GM23338 (cell line): ENCODE results near the gene CEP89. TPM values are rescaled to one million over a fixed set of nuclear protein-coding genes. Genes with fewer than 3 reads are reported as not detected.
"Not testable (repeated sequence)": the region's sequence is repeated elsewhere in the genome, so short reads cannot be mapped to it uniquely, and the experiment has no call there.

Experiments
- ATAC-seq: fragments of 200-7000 bp; cut with Tn5 transposase; 3 replicates; pipeline ENCODE4 v1.9.1; 2020
- DNase-seq: peaks from one replicate; pipeline ENCODE4 v3.0.0-alpha.2; 2015; ENCODE audit warnings: low spot score
- H2AFZ ChIP-seq: fragments of 200-600 bp; sonication (generic); 2 replicates; pipeline ENCODE4 v1.8.0; 2016; ENCODE audit warnings: antibody characterized with exemption, mild to moderate bottlenecking, moderate library complexity
- H3F3A ChIP-seq: fragments of 200-600 bp; sonication (generic); replicated peaks from 2 replicates; pipeline ENCODE4 v1.8.0; 2017; ENCODE audit warnings: antibody characterized with exemption, mixed run types, low read depth
- H3K27ac ChIP-seq: fragments of 200-600 bp; sonication (generic); 2 replicates; pipeline ENCODE4 v1.6.1; 2016; ENCODE audit warnings: low read depth
- H3K27me3 ChIP-seq: fragments of 200-600 bp; sonication (generic); 2 replicates; pipeline ENCODE4 v1.8.0; 2016; ENCODE audit warnings: mild to moderate bottlenecking, mixed run types, moderate library complexity; ENCODE audit not compliant: insufficient read depth
- H3K36me3 ChIP-seq: fragments of 200-600 bp; sonication (generic); 2 replicates; pipeline ENCODE4 v1.8.0; 2016; ENCODE audit warnings: mild to moderate bottlenecking; ENCODE audit not compliant: insufficient read depth
- H3K4me1 ChIP-seq: fragments of 200-600 bp; sonication (generic); 2 replicates; pipeline ENCODE4 v1.8.0; 2016; ENCODE audit warnings: mild to moderate bottlenecking, moderate library complexity; ENCODE audit not compliant: insufficient read depth
- H3K4me2 ChIP-seq: fragments of 200-600 bp; sonication (generic); 2 replicates; pipeline ENCODE4 v1.7.1; 2017; ENCODE audit warnings: mixed run types
- H3K4me3 ChIP-seq: fragments of 200-600 bp; sonication (generic); 2 replicates; pipeline ENCODE4 v1.6.1; 2016; ENCODE audit warnings: mixed run types
- H3K79me2 ChIP-seq: fragments of 200-600 bp; sonication (generic); replicated peaks from 2 replicates; pipeline ENCODE4 v1.8.0; 2017; ENCODE audit warnings: mild to moderate bottlenecking; ENCODE audit not compliant: insufficient read depth
- H3K9me2 ChIP-seq: fragments of 200-600 bp; sonication (generic); 2 replicates; pipeline ENCODE4 v1.8.0; 2017; ENCODE audit not compliant: insufficient read depth
- H4K20me1 ChIP-seq: fragments of 200-600 bp; sonication (generic); replicated peaks from 2 replicates; pipeline ENCODE4 v1.8.0; 2017; ENCODE audit warnings: mild to moderate bottlenecking; ENCODE audit not compliant: insufficient read depth
- H3K27ac Mint-ChIP-seq: 2 replicates; pipeline ENCODE4 v1.8.0; 2020; ENCODE audit warnings: inconsistent platforms, mild to moderate bottlenecking, moderate library complexity, mixed read lengths
- H3K27me3 Mint-ChIP-seq: 3 replicates; pipeline ENCODE4 v1.8.0; 2022; ENCODE audit warnings: low read depth, mild to moderate bottlenecking, moderate library complexity, mixed read lengths, inconsistent platforms; ENCODE audit not compliant: insufficient read depth, poor library complexity
- H3K36me3 Mint-ChIP-seq: 3 replicates; pipeline ENCODE4 v1.8.0; 2021; ENCODE audit warnings: low read depth, mild to moderate bottlenecking, inconsistent platforms, moderate library complexity, mixed read lengths
- H3K4me1 Mint-ChIP-seq: 3 replicates; pipeline ENCODE4 v1.8.0; 2020; ENCODE audit warnings: mild to moderate bottlenecking, inconsistent platforms, mixed read lengths
- H3K4me3 Mint-ChIP-seq: 3 replicates; pipeline ENCODE4 v1.8.0; 2021; ENCODE audit warnings: moderate library complexity, mild to moderate bottlenecking, inconsistent platforms, mixed read lengths
- H3K9me3 Mint-ChIP-seq: 3 replicates; pipeline ENCODE4 v1.8.0; 2020; ENCODE audit warnings: moderate library complexity, mild to moderate bottlenecking, inconsistent platforms, mixed read lengths
- CREB1 ChIP-seq: fragments of 250-450 bp; sonication (Bioruptor Pico); IDR thresholded peaks from 2 replicates; pipeline ENCODE4 v1.5.0; 2020; ENCODE audit warnings: low read depth, mild to moderate bottlenecking, moderate library complexity
- CTCF ChIP-seq, 2 experiments: fragments of 200-600 bp in 1 of 2; sonication (generic) in 1 of 2; conservative IDR thresholded peaks; 2 replicates each; pipeline versions ENCODE4 v1.5.1 to v1.6.1; 2016 to 2017; ENCODE audit warnings: antibody characterized with exemption in 2 of 2, low read depth in 2 of 2, mild to moderate bottlenecking in 2 of 2, moderate library complexity in 1 of 2
- ETS1 ChIP-seq: IDR thresholded peaks from 2 replicates; pipeline ENCODE4 v1.6.1; 2016; ENCODE audit warnings: antibody characterized with exemption
- EZH2 ChIP-seq: fragments of 200-600 bp; sonication (generic); IDR thresholded peaks from one replicate; pipeline ENCODE4 v1.8.0; 2017; ENCODE audit warnings: antibody characterized with exemption, mild to moderate bottlenecking, low read depth; ENCODE audit not compliant: unreplicated experiment
- EZH2phosphoT487 ChIP-seq: fragments of 200-600 bp; sonication (generic); IDR thresholded peaks from one replicate; pipeline ENCODE4 v1.8.1; 2018; ENCODE audit warnings: antibody characterized with exemption; ENCODE audit not compliant: unreplicated experiment
- JUNB ChIP-seq: IDR thresholded peaks from one replicate; pipeline ENCODE4 v1.6.1; 2016; ENCODE audit warnings: antibody characterized with exemption; ENCODE audit not compliant: unreplicated experiment
- NANOG ChIP-seq: IDR thresholded peaks from 2 replicates; pipeline ENCODE4 v1.6.1; 2016; ENCODE audit warnings: antibody characterized with exemption, borderline replicate concordance
- POLR2AphosphoS5 ChIP-seq: IDR thresholded peaks from 2 replicates; pipeline ENCODE4 v1.6.1; 2016; ENCODE audit warnings: antibody characterized with exemption, low read depth
- STAT1 ChIP-seq: IDR thresholded peaks from one replicate; pipeline ENCODE4 v1.6.1; 2016; ENCODE audit warnings: antibody characterized with exemption; ENCODE audit not compliant: unreplicated experiment
- ZNF114 ChIP-seq: fragments of 250-450 bp; sonication (Bioruptor Pico); IDR thresholded peaks from 2 replicates; pipeline ENCODE4 v1.5.0; 2020; ENCODE audit warnings: mild to moderate bottlenecking, moderate library complexity
- ZNF331 ChIP-seq: fragments of 250-450 bp; sonication (Bioruptor Pico); IDR thresholded peaks from 2 replicates; pipeline ENCODE4 v1.5.0; 2020; ENCODE audit warnings: low read depth, mild to moderate bottlenecking, moderate library complexity
- ZNF462 ChIP-seq: fragments of 250-450 bp; sonication (Bioruptor Pico); IDR thresholded peaks from 2 replicates; pipeline ENCODE4 v1.5.0; 2020; ENCODE audit warnings: mild to moderate bottlenecking, moderate library complexity
- polyA plus RNA-seq: library from polyadenylated mRNA; unstranded; fragments of >200 nt; fragmentation: Nextera tagmentation; extraction: Ambion mirVana; gene quantifications from 2 replicates; pipeline ENCODE4 v1.2.1, GENCODE V29; 2016
- total RNA-seq: library from RNA; depleted of rRNA; stranded (reverse); fragments of >200 nt; shearing (Covaris generic); gene quantifications from 2 replicates; pipeline ENCODE4 v1.2.3, GENCODE V29; 2014

The CEP89 gene
- total and polyA plus RNA-seq, 2 experiments from 2014 or later, result 13.4 to 17.5 TPM

- not testable (repeated sequence) for H3K4me3 Mint-ChIP-seq, H3K36me3 Mint-ChIP-seq, ATAC-seq, H3K27me3 Mint-ChIP-seq, H3K36me3 ChIP-seq, H4K20me1 ChIP-seq, H3K27me3 ChIP-seq, H3F3A ChIP-seq, DNase-seq, H3K9me3 Mint-ChIP-seq, H3K27ac ChIP-seq, H3K79me2 ChIP-seq, H3K27ac Mint-ChIP-seq, H3K4me3 ChIP-seq, H3K4me2 ChIP-seq, H3K9me2 ChIP-seq, H2AFZ ChIP-seq, H3K4me1 Mint-ChIP-seq, H3K4me1 ChIP-seq
These were observed 114.9 kb downstream of the CEP89 start for GRCh38 chr19:32856818-32857217.

- no peak overlapping the region for H3K27ac ChIP-seq
- no peaks in the 10 kb centered on the region for H3K4me1 ChIP-seq
- no peak overlapping the region for H3K27ac Mint-ChIP-seq
- H3K9me2 ChIP-seq, result no peaks in the 10 kb centered on the region
- H3K9me3 Mint-ChIP-seq, result no peaks in the 10 kb centered on the region
- no peaks in the 10 kb centered on the region for H3K79me2 ChIP-seq
- no peaks in the 10 kb centered on the region for H3K36me3 ChIP-seq
- H3K36me3 Mint-ChIP-seq, result no peaks in the 10 kb centered on the region
- H2AFZ ChIP-seq, result no peak overlapping the region
- no peak overlapping the region for H3K4me3 Mint-ChIP-seq
- H3K27me3 ChIP-seq, result no peaks in the 10 kb centered on the region
- H3F3A ChIP-seq, result no peaks in the 10 kb centered on the region
- no peak overlapping the region for H3K4me2 ChIP-seq
- no peaks in the 10 kb centered on the region for H3K27me3 Mint-ChIP-seq
- DNase-seq (no peak), ATAC-seq (no peak)
- no peak overlapping the region for H3K4me3 ChIP-seq
- H3K4me1 Mint-ChIP-seq, result no peaks in the 10 kb centered on the region
- H4K20me1 ChIP-seq, result no peaks in the 10 kb centered on the region
- no peak for TF ChIP-seq ZNF462 (CRISPR knock-in tag)
- no peak for TF ChIP-seq EZH2phosphoT487
- TF ChIP-seq EZH2, result no peak
- no peak for TF ChIP-seq ZNF331 (CRISPR knock-in tag)
- TF ChIP-seq STAT1, result no peak
- TF ChIP-seq CTCF (conservative IDR thresholded peaks at IDR 0.05; ENCODE audit: low read depth in 2 of 2), result no peak
- no peak for TF ChIP-seq CREB1
- no peak for TF ChIP-seq ZNF114 (CRISPR knock-in tag)
- no peak for TF ChIP-seq POLR2AphosphoS5
- TF ChIP-seq NANOG, result no peak
- no peak for TF ChIP-seq ETS1
- no peak for TF ChIP-seq JUNB
These were observed 119.5 kb downstream of the CEP89 start for GRCh38 chr19:32852216-32852615.
